Measurements from ENCODE around the gene FTO.

The FTO gene

DNA sequence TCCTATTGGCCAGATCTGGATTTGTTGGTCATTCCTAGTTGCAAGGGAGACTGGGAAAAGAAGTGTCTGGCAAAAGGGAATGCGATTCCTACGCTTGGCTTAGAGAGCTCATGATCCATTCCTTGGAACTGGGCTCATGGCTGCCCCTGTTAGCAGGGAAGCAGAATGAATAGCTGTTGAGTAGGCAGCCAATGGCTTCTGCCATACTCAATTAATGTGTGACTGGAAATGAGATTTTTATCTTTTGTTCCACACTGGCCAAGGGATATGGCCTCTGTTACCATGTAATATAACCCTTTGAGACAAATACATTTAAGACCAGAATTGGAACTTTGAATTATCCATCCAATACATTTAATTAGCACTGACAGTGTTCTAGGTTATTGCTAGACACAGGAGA lies 31.0 kb downstream of the FTO start:
- no peak overlapping the region for H3K27ac ChIP-seq
- no peaks in the 10 kb centered on the region for H3K4me1 ChIP-seq (ENCODE audit: control insufficient read depth in 1 of 2, insufficient read depth in 1 of 2, low read depth in 1 of 2, low read length in 1 of 2)
- no peaks in the 10 kb centered on the region for H3K27me3 ChIP-seq
- no peaks in the 10 kb centered on the region for H3K36me3 ChIP-seq
- no peaks in the 10 kb centered on the region for H3K9me3 ChIP-seq
- TF ChIP-seq, protein P1, sequence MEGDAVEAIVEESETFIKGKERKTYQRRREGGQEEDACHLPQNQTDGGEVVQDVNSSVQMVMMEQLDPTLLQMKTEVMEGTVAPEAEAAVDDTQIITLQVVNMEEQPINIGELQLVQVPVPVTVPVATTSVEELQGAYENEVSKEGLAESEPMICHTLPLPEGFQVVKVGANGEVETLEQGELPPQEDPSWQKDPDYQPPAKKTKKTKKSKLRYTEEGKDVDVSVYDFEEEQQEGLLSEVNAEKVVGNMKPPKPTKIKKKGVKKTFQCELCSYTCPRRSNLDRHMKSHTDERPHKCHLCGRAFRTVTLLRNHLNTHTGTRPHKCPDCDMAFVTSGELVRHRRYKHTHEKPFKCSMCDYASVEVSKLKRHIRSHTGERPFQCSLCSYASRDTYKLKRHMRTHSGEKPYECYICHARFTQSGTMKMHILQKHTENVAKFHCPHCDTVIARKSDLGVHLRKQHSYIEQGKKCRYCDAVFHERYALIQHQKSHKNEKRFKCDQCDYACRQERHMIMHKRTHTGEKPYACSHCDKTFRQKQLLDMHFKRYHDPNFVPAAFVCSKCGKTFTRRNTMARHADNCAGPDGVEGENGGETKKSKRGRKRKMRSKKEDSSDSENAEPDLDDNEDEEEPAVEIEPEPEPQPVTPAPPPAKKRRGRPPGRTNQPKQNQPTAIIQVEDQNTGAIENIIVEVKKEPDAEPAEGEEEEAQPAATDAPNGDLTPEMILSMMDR (IDR thresholded peaks at IDR 0.05) = no peak
- no peak overlapping the region for H3K4me3 ChIP-seq (ENCODE audit: low read depth in 1 of 2, low read length in 1 of 2)

GRCh38 chr16:53736297-53736696 lies 32.3 kb downstream of the FTO start:
- H3K36me3 ChIP-seq = no peaks in the 10 kb centered on the region
- TF ChIP-seq, protein P1 (IDR thresholded peaks at IDR 0.05) = no peak
- H3K4me3 ChIP-seq (ENCODE audit: low read depth in 1 of 2, low read length in 1 of 2) = no peak overlapping the region
- H3K4me1 ChIP-seq (ENCODE audit: control insufficient read depth in 1 of 2, insufficient read depth in 1 of 2, low read depth in 1 of 2, low read length in 1 of 2) = no peaks in the 10 kb centered on the region
- H3K9me3 ChIP-seq = no peaks in the 10 kb centered on the region
- H3K27ac ChIP-seq = no peak overlapping the region
- no peaks in the 10 kb centered on the region for H3K27me3 ChIP-seq

DNA sequence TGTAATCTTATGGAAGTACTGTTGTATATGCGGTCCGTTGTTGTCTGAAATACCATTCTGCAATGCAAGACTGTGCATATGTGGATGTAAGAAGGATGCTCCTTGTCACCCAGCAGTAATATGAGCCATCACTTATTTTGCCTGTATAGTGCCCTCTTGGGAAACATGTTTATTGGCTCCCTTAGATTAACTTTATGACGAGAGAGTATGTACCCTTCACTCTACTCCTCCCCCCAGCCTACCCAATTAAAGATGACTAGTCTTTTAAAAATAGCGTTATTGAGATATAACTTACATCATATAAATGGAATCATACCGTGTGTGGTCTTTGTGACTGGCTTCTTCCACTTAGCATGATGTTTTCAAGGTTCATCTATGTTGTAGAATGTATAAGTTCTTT lies 33.6 kb downstream of the FTO start:
- Histone ChIP-seq H3K27ac (no peak overlapping the region), H3K4me3 (ENCODE audit: low read depth in 1 of 2, low read length in 1 of 2) (no peak overlapping the region), H3K27me3 (no peaks in the 10 kb centered on the region), H3K9me3 (no peaks in the 10 kb centered on the region), H3K36me3 (no peaks in the 10 kb centered on the region), H3K4me1 (ENCODE audit: control insufficient read depth in 1 of 2, insufficient read depth in 1 of 2, low read depth in 1 of 2, low read length in 1 of 2) (no peaks in the 10 kb centered on the region)
- TF ChIP-seq, protein P1 (IDR thresholded peaks at IDR 0.05) = no peak

DNA sequence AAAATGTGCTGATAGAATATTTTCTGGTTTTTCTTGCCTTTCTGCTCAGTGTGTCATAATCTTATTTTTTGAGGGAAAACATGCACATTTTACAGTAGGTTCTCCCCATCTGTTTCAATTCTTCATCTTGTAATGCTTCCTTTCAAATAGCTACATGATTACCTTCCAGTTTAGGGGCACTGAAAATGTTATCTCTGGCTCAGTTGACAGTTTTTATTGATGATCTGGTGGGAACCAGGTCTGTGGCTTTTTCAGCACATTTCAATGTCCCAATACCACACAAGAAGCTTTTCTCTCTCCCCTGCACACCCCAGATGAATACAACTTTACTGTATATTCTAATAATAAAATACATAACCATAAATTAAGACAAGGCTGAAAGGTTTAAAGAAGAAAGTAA lies 36.5 kb downstream of the FTO start:
- TF ChIP-seq, protein P1 (IDR thresholded peaks at IDR 0.05) = no peak
- H3K9me3 ChIP-seq = no peaks in the 10 kb centered on the region
- H3K4me3 ChIP-seq (ENCODE audit: low read depth in 1 of 2, low read length in 1 of 2) = no peak overlapping the region
- no peak overlapping the region for H3K27ac ChIP-seq
- no peaks in the 10 kb centered on the region for H3K27me3 ChIP-seq
- H3K36me3 ChIP-seq = no peaks in the 10 kb centered on the region
- peaks cover 2 to 6% of the 10 kb centered on the region in 2 experiments for H3K4me1 ChIP-seq (ENCODE audit: control insufficient read depth in 1 of 2, insufficient read depth in 1 of 2, low read depth in 1 of 2, low read length in 1 of 2)

- no peaks in the 10 kb centered on the region for H3K9me3 ChIP-seq
- no peaks in the 10 kb centered on the region for H3K27me3 ChIP-seq
- H3K4me3 ChIP-seq (ENCODE audit: low read depth in 1 of 2, low read length in 1 of 2) = no peak overlapping the region
- peaks cover 2 to 6% of the 10 kb centered on the region in 2 experiments for H3K4me1 ChIP-seq (ENCODE audit: control insufficient read depth in 1 of 2, insufficient read depth in 1 of 2, low read depth in 1 of 2, low read length in 1 of 2)
- TF ChIP-seq, protein P1 (IDR thresholded peaks at IDR 0.05) = no peak
- H3K27ac ChIP-seq = no peak overlapping the region
- H3K36me3 ChIP-seq = no peaks in the 10 kb centered on the region
Measured at GRCh38 chr16:53740933-53741531, 37.1 kb downstream of the FTO start.

All from neutrophil (primary cell).